ENCODE measurements around the gene SCARF2.
A peak's percentile ranks its signal among the peaks of the same experiment; 100 is the strongest.

DNA sequence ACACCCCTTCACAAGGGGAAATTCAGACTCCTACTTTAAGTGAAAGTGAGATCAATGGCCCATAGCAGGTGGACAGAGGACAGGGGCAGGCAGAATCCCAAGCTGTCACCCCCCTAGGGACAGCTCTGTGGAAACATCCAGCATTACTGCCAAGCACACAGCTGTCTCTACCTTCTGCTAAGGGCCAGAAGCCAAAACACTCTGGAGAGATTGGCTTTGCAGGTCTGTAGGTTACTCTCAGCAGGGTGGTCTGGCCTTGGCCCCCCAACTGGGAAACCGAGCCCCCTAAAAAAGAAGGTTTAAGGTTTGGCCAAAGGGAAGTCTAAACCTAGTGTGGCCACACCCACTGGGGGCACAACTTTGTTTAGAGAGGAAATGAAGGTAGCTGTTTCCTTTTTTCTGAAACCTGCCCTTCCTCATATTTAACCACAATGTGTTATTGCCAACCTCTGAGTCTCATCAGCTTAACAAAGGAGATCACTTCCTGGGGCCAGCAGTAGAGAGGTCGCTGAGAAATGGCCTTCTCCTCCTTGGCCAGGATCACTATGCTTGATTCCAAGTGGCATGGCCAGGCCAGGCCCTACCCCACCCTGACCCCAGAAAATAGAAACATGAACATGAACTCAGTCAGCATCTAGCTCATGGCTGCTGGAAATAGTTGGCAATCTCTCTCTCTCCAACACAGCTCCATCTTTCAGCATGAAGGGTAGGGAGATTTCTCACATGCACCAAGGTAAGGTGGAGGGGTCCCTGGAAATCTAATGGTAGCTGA, 25.9 kb upstream of the SCARF2 start:
- TF ChIP-seq POLR2A (IDR thresholded peaks at IDR 0.05) = no peak
- TF ChIP-seq, protein P1, sequence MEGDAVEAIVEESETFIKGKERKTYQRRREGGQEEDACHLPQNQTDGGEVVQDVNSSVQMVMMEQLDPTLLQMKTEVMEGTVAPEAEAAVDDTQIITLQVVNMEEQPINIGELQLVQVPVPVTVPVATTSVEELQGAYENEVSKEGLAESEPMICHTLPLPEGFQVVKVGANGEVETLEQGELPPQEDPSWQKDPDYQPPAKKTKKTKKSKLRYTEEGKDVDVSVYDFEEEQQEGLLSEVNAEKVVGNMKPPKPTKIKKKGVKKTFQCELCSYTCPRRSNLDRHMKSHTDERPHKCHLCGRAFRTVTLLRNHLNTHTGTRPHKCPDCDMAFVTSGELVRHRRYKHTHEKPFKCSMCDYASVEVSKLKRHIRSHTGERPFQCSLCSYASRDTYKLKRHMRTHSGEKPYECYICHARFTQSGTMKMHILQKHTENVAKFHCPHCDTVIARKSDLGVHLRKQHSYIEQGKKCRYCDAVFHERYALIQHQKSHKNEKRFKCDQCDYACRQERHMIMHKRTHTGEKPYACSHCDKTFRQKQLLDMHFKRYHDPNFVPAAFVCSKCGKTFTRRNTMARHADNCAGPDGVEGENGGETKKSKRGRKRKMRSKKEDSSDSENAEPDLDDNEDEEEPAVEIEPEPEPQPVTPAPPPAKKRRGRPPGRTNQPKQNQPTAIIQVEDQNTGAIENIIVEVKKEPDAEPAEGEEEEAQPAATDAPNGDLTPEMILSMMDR (IDR thresholded peaks at IDR 0.05 in 8 of 11, conservative IDR thresholded peaks at IDR 0.05 in 3 of 11) = no peak
- TF ChIP-seq POLR2AphosphoS5 (IDR thresholded peaks at IDR 0.05) = peak in 1 of 3 donors; percentile 71

Measured in spleen (tissue), 7 donors.